NCI-H446 (cell line): ENCODE results near the gene NDUFV2.
"Not testable (repeated sequence)": the region's sequence is repeated elsewhere in the genome, so short reads cannot be mapped to it uniquely, and the experiment has no call there.

Experiments used
- DNase-seq, 2 experiments: peaks; one replicate each; lab custom pipeline; 2025; lab: John Stamatoyannopoulos, UW

NDUFV2 gene

DNA sequence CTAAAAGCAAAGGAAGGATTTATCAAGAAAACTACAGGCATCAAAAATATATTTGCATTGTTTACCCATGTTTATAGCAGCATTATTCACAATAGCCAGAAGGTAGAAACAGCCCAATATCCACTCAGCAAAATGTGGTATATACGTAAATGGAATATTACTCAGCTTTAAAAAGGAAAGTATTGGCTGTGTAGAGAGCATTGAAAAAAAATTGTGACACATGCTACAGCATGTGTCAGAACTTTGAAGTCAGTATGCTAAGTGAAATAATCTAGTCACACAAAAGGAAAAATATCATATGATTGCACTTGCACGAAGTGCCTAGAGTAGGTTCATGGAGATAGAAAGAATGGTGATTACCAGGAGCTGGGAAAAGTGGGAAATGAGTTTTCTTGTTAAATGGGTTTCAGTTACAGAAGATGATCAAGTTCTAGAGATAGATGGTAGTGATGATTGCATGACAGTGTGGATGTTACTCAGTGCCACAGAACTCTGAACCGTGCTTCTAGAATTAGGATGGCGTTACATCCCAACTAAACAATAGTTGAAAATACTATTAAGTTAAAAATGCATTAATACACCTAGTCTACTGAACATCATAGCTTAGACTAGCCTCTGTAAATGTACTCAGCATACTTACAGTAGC, 54.2 kb downstream of the NDUFV2 start:
- no peak for DNase-seq

DNA sequence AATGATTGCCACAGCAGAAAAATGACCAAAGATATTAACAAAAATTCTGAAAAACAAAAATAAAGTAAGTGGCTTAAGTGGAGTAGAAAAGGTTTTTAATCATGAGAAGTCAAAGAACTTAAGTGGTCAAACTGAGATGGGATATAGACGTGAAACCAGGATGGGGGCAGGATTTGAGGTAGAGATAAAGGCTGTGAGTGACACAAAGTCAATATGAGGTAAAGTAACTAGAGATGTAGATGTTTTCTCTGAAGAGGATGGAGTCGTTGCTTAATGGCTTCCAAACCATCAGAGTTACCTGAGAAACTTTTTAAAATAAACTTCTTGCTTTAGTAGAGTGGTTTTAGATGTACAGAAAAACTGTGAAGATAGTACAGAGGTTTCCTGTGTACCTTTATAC, 55.3 kb downstream of the NDUFV2 start:
- DNase-seq = no peak

DNA sequence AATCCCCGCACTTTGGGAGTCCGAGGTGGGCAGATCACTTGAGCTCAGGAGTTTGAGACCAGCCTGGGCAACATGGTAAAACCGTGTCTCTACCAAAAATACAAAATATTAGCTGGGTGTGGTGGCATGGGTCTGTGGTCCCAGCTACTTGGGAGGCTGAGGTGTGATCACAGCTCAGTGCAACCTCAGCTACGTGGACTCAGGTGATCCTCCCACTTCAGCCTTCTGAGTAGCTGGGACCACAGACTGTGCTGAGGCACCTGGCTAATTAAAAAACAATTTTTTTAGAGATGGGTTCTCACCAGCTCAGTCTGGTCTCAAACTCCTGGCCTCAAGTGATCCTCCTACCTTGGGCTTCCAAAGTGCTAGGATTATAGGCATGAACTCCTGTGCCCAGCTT, 57.5 kb downstream of the NDUFV2 start:
- no peak for DNase-seq

DNA sequence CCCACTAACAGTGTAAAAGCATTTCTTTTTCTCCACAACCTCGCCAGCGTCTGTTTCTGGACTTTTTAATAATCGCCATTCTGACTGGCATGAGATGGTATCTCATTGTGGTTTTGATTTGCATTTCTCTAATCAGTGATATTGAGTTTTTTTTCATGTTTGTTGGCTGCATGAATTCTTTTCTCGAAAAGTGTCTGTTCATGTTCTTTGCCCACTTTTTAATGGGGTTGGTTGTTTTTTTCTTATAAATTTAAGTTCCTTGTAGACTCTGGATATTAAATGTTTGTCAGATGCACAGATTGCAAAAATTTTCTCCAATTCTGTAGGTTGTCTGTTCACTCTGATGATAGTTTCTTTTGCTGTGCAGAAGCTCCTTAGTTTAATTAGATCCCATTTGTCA, 60.2 kb downstream of the NDUFV2 start:
- DNase-seq = not testable (repeated sequence)

DNA sequence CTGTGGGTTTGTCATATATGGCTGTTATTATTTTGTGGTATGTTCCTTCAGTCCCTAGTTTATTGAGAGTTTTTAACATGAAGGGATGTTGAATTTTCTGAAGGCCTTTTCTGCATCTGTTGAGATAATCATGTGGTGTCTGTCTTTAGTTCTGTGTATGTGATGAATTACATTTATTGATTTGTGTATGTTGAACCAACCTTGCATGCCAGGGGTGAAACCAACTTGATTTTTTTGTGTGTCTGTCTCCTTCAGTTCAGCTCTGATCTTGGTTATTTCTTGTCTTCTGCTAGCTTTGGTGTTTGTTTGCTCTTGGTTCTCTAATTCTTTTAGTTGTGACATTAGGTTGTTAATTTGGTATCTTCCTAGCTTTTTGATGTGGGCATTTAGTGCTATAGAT, 61.6 kb downstream of the NDUFV2 start:
- DNase-seq = not testable (repeated sequence)

DNA sequence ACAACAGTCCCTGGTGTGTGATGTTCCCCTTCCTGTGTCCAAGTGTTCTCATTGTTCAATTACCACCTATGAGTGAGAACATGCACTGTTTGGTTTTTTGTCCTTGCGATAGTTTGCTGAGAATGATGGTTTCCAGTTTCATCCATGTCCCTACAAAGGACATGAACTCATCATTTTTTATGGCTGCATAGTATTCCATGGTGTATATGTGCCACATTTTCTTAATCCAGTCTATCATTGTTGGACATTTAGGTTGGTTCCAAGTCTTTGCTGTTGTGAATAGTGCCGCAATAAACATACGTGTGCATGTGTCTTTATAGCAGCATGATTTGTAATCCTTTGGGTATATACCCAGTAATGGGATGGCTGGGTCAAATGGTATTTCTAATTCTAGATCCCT, 63.4 kb downstream of the NDUFV2 start:
- DNase-seq = not testable (repeated sequence)

DNA sequence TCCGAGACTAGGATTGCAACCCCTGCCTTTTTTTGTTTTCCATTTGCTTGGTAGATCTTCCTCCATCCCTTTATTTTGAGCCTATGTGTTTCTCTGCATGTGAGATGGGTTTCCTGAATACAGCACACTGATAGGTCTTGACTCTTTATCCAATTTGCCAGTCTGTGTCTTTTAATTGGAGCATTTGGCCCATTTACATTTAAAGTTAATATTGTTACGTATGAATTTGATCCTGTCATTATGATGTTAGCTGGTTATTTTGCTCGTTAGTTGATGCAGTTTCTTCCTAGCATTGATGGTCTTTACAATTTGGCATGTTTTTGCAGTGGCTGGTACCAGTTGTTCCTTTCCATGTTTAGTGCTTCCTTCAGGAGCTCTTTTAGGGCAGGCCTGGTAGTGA, 67.0 kb downstream of the NDUFV2 start:
- DNase-seq = not testable (repeated sequence)

DNA sequence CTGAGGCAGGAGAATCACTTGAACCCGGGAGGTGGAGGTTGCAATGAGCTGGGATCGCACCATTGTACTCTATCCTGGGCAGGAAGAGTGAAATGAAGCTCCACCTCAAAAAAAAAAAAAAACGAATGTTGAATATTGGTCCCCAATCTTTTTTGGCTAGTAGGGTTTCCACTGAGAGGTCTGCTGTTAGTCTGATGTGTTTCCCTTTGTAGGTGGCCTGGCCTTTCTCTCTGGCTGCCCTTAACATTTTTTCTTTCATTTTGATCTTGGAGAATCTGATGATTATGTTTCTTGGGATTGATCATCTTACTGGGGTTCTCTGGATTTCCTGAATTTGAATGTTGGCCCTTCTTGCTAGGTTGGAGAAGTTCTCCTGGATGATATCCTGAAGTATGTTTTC, 69.4 kb downstream of the NDUFV2 start:
- not testable (repeated sequence) for DNase-seq

DNA sequence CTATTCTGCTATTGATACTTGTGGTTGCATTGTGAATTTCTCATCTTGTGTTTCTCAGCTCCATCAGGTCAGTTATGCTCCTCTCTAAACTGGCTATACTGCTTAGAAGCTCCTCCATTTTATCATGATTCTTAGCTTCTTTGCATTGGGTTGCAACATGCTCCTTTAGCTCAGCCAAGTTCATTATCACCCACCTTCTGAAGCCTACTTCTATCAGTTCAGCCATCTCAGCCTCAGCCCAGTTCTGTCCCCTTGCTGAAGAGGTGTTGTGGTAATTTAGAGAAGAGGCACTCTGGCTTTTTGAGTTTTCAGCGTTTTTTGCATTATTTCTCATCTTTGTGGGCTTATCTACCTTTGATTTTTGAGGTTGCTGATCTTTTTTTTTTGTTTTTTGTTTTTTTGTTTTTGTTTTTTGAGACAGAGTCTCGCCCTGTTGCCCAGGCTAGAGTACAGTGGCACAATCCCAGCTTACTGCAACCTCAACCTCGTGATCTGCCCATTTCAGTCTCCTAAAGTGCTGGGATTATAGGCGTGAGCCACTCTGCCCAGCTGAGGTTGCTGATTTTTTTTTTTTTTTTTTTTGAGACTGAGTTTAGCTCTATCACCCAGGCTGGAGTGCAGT, 70.1 kb downstream of the NDUFV2 start:
- DNase-seq = no peak

DNA sequence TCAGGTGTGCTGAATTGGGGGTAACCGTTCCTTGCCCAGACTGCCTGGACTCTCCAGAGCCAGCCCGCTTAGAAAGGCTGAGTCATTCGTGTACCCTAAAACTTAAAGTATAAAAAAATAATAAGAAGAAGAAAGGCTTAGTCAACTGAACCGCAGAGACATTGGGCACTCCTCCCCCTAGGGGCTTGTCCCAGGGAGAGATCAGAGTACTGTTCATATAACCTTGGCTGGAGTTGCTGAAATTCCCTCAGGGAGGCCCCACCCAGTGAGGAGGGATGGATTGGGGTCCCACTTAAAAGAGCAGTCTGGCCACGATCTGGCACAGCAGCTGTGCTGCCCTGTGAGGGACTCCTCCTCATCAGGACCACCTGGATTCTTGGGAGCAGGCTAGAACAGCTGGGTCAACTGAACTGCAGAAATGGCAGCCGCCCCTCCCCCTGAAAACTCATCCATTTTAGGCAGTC, 71.3 kb downstream of the NDUFV2 start:
- no peak for DNase-seq

DNA sequence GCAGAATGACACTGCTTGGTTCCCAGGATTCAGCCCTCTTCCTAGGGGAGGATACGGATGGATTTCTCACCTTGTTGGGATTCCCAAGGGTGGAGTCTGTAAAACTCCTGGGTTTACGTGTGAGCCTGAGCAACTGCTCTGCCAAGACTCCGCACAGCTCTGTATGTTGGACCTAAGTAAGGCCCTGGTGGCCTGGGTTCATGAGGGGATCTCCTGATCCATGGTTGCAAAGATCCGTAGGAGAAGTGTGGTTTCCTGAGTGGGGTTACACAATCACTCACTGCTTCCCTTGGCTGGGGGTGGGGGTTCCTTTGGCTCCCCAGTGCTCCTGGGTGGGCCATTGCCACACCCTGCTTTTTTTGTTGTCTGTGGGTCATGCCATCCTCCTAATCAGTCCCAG, 71.8 kb downstream of the NDUFV2 start:
- DNase-seq = no peak

DNA sequence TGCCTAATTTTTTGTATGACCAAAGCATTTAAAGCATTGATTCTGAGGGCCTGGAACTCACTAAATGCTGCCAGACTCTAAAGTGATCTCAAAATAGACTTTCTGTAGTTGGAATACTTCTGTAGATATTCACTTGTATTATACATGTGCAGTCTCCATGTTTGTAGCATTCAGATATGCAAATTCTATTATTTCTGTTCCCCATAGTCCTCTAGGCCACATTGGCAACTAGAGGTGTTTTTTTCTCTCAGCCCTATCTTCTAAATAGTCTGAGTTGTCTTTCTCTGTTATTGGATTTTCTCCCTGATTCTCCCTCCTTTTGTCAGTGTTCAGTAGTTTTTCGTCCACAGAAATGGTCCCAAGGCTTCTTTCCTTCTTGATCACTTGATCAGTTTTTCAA, 72.6 kb downstream of the NDUFV2 start:
- DNase-seq = no peak

DNA sequence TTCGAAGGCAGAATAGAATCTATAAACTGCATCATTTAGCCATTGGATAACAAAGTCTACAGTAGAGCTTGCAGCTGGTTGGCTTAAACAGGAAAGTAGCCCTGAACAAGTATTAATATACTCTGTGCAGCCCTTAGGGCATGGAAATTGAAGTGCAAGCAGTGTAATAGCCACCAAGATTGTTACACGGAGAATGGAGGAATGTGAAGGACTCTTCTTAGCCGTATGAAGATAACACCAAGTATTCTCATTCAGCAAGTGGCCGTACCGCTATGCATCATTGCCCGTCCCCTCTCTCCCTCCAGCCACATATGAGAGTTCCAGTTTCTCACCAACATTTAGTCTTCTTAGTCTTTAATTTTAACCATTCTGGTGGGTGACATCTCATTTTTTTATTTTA, 74.5 kb downstream of the NDUFV2 start:
- no peak for DNase-seq

DNA sequence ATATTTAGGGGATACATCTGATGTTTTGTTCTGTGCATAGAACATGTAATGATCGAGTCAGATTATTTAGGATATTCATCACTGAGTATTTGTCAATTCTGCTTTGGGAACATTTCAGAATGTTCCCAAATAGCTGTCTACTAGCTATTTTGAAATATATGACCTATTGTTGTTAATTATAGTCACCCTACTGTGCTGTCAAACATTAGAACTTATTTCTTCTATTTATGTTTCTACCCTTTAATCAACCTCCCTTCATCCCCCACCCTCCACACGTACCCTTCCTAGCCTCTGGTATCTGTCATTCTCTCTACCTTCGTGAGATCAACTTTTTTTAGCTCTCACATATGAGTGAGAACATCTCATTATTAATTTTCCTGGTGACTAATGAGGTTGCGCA, 75.0 kb downstream of the NDUFV2 start:
- no peak for DNase-seq

DNA sequence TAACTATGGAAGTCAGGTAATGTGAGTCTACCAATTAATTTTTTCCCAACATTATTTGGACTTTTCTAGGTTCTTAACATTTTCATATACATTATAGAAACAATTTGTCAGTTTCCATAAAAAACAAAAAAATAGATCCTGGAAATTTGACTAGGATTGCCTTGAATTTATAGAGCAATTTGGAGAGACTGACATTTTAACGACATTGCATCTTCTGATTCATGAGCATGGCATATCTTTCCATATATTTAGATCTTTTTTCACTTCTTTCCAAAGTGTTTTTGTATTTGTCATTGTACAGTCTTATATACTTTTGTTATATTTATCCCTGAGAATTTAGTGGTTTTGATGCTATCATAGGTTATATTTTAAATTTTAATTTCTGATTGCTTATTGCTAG, 76.1 kb downstream of the NDUFV2 start:
- no peak for DNase-seq

DNA sequence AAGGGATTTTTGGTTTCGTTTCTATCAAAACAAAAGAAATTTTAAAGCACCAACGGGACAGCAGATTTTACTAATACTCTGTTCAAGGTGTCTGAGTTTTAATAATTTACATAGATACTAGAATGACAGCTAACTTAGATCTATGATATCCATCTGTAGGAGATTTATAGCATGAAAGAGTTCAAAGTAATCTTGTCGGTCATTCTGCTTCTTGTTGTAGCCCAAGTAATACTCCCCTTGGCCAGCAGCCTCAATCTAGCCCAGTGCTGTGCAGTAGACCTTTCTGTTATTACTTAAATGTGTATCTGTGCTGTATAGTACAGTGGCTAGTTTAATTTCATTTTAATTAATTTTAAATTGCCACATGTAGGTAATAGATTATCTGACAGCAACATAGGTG, 78.8 kb downstream of the NDUFV2 start:
- DNase-seq = no peak

DNA sequence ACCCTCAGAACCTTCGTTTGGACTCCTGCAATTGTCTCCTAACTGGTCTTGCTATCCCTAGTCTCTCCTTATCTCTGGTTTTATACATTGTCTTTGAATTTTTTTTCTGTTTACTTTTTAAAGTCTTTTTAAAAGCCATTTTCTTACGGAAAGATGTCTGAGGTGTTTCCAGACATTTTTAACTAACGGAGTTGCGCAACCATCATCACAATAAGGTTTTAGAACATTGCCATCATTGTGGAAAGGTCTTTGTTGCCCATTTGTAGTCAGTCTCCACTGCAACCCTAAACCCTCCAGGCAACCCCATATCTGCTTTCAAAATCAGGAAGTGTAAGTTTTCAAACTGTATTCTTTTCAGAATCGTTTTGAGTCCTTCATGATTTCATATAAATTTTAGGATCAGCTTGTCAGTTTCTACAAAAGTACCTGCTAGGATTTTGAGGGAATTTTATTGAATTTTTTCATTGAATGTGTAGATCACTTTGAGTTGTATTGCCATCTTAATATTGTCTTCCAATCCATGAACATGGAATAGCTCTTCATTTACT, 80.4 kb downstream of the NDUFV2 start:
- no peak for DNase-seq
